Esophagus muscularis mucosa (tissue), 3 donors: ENCODE measurements around the gene CCDC185.

ENCODE experiments used
- POLR2A ChIP-seq: fragments of 450-650 bp; IDR thresholded peaks from one replicate; pipeline ENCODE4 v1.6.1; 2017; ENCODE audit warnings: antibody characterized with exemption, moderate library complexity, mild to moderate bottlenecking, low read depth
- POLR2AphosphoS5 ChIP-seq, 2 donors: sonication (generic); formaldehyde crosslinking; IDR thresholded peaks; one replicate each; pipeline ENCODE4 v1.6.1; 2017; ENCODE audit warnings: antibody characterized with exemption in 2 of 2
- TF ChIP-seq, protein P1 (sequence below), 3 experiments: fragments of 200-600 bp in 2 of 3; fragments of 450-650 bp in 1 of 3; sonication (generic) in 2 of 3; IDR thresholded peaks; one replicate each; pipeline ENCODE4 v1.5.1; 2017 to 2019; ENCODE audit warnings: antibody characterized with exemption in 3 of 3, mild to moderate bottlenecking in 2 of 3, moderate library complexity in 1 of 3

- TF ChIP-seq, protein P1, sequence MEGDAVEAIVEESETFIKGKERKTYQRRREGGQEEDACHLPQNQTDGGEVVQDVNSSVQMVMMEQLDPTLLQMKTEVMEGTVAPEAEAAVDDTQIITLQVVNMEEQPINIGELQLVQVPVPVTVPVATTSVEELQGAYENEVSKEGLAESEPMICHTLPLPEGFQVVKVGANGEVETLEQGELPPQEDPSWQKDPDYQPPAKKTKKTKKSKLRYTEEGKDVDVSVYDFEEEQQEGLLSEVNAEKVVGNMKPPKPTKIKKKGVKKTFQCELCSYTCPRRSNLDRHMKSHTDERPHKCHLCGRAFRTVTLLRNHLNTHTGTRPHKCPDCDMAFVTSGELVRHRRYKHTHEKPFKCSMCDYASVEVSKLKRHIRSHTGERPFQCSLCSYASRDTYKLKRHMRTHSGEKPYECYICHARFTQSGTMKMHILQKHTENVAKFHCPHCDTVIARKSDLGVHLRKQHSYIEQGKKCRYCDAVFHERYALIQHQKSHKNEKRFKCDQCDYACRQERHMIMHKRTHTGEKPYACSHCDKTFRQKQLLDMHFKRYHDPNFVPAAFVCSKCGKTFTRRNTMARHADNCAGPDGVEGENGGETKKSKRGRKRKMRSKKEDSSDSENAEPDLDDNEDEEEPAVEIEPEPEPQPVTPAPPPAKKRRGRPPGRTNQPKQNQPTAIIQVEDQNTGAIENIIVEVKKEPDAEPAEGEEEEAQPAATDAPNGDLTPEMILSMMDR (IDR thresholded peaks at IDR 0.05): no peak
- TF ChIP-seq POLR2A (no peak), POLR2AphosphoS5 (IDR thresholded peaks at IDR 0.05) (no peak)
Observed at GRCh38 chr1:223363057-223363855, 30.0 kb upstream of the CCDC185 start.
